GM12878 (cell line): ENCODE data around the gene DDX53. TPM values are rescaled to one million over a fixed set of nuclear protein-coding genes. Genes with fewer than 3 reads are reported as not detected.

Experiments
- ATAC-seq: fragments of 200-7000 bp; cut with Tn5 transposase; 3 replicates; pipeline ENCODE4 v1.9.1; 2020; ENCODE audit warnings: mild to moderate bottlenecking, moderate library complexity
- BruUV-seq: library from RNA; stranded (reverse); fragments of 400-500 nt; replicated peaks from 2 replicates; lab custom pipeline; 2021; lab: Mats Ljungman, UMichigan
- CTCF ChIA-PET: fragments of 300-600 bp; sonication (Branson Sonifier 250); formaldehyde crosslinking; extraction: SDS; loops from one replicate; lab custom pipeline; 2021; ENCODE audit warnings: inconsistent platforms; lab: Yijun Ruan, JAX
- POLR2A ChIA-PET: fragments of 350-600 bp; formaldehyde crosslinking; extraction: SDS; loops from one replicate; lab custom pipeline; 2021; ENCODE audit warnings: inconsistent platforms; lab: Charles Lee
- RAD21 ChIA-PET: fragments of 300-600 bp; sonication (Branson Sonifier 250); formaldehyde crosslinking; loops from one replicate; lab custom pipeline; 2023; ENCODE audit warnings: antibody characterized with exemption; ENCODE audit not compliant: unreplicated experiment; lab: Charles Lee
- SMC1A ChIA-PET: fragments of 300-600 bp; sonication (Branson Sonifier 250); formaldehyde crosslinking; loops from one replicate; lab custom pipeline; 2023; ENCODE audit not compliant: unreplicated experiment, uncharacterized antibody; lab: Charles Lee
- DNase-seq: peaks from one replicate; pipeline ENCODE4 v3.0.0-alpha.2; 2011; ENCODE audit warnings: low read depth, low spot score
- FAIRE-seq: peaks from 3 replicates; lab custom pipeline; 2011; peaks lifted over from hg19 to GRCh38; lab: Jason Lieb, UNC
- H2AFZ ChIP-seq: 2 replicates; pipeline ENCODE4 v1.6.0; 2011; ENCODE audit warnings: low read depth, low read length, control low read depth; ENCODE audit not compliant: control insufficient read depth
- H3K27ac ChIP-seq: 2 replicates; pipeline ENCODE4 v1.5.1; 2011; ENCODE audit warnings: control low read depth; ENCODE audit not compliant: control insufficient read depth, insufficient read depth
- H3K27me3 ChIP-seq, 2 experiments: replicated peaks in 1 of 2; 2 replicates each; pipeline versions ENCODE4 v1.6.0 to v1.6.1; 2011; ENCODE audit warnings: low read length in 1 of 2; ENCODE audit not compliant: control insufficient read depth in 2 of 2, insufficient read depth in 2 of 2
- H3K36me3 ChIP-seq, 2 experiments: 2 replicates each; pipeline ENCODE4 v1.5.1; 2011; ENCODE audit warnings: low read length in 1 of 2; ENCODE audit not compliant: control insufficient read depth in 2 of 2, insufficient read depth in 2 of 2
- H3K4me1 ChIP-seq: 2 replicates; pipeline ENCODE4 v1.6.1; 2011; ENCODE audit warnings: mild to moderate bottlenecking, low read length, moderate library complexity, mixed read lengths; ENCODE audit not compliant: control insufficient read depth, insufficient read depth
- H3K4me2 ChIP-seq: 2 replicates; pipeline ENCODE4 v1.6.0; 2011; ENCODE audit warnings: control low read depth; ENCODE audit not compliant: control insufficient read depth, insufficient read depth
- H3K4me3 ChIP-seq: fragments of 200-600 bp; sonication (generic); 2 replicates; pipeline ENCODE4 v1.5.1; 2016
- H3K79me2 ChIP-seq: 2 replicates; pipeline ENCODE4 v1.6.0; 2011; ENCODE audit warnings: low read length; ENCODE audit not compliant: control insufficient read depth, insufficient read depth
- H3K9ac ChIP-seq: 2 replicates; pipeline ENCODE4 v1.8.0; 2011; ENCODE audit warnings: low read length, control low read depth, mixed read lengths; ENCODE audit not compliant: control insufficient read depth, insufficient read depth
- H3K9me3 ChIP-seq: replicated peaks from 3 replicates; pipeline ENCODE4 v1.5.1; 2011; ENCODE audit warnings: mild to moderate bottlenecking, low read length; ENCODE audit not compliant: control insufficient read depth, insufficient read depth
- H4K20me1 ChIP-seq: 2 replicates; pipeline ENCODE4 v1.6.0; 2011; ENCODE audit not compliant: control insufficient read depth, insufficient read depth
- ASH2L ChIP-seq: fragments of 300-600, 200-600 bp; sonication (generic); IDR thresholded peaks from 2 replicates; pipeline ENCODE4 v1.6.1; 2017; ENCODE audit warnings: low read depth, mild to moderate bottlenecking, borderline replicate concordance
- GATAD2B ChIP-seq: fragments of 450-650 bp; conservative IDR thresholded peaks from 2 replicates; pipeline ENCODE4 v1.6.1; 2017; ENCODE audit warnings: low read depth, mild to moderate bottlenecking, moderate library complexity
- HDAC2 ChIP-seq: fragments of 200-600 bp; sonication (generic); IDR thresholded peaks from 2 replicates; pipeline ENCODE4 v1.6.1; 2017
- IKZF2 ChIP-seq, 2 experiments: fragments of 450-650 bp; IDR thresholded peaks; 2 replicates each; pipeline ENCODE4 v1.6.1; 2017; ENCODE audit warnings: mild to moderate bottlenecking in 2 of 2, moderate library complexity in 2 of 2
- JUND ChIP-seq: IDR thresholded peaks from 2 replicates; pipeline ENCODE4 v1.6.1; 2012; ENCODE audit warnings: low read depth, mild to moderate bottlenecking, low read length, improper control_type of control experiment, moderate library complexity
- MEF2B ChIP-seq: fragments of 450-650 bp; IDR thresholded peaks from 2 replicates; pipeline ENCODE4 v1.6.1; 2018; ENCODE audit warnings: mild to moderate bottlenecking, moderate library complexity; ENCODE audit not compliant: partially characterized antibody, poor library complexity, severe bottlenecking
- PKNOX1 ChIP-seq: fragments of 450-650 bp; IDR thresholded peaks from 2 replicates; pipeline ENCODE4 v1.6.1; 2016; ENCODE audit warnings: mild to moderate bottlenecking
- POLR2A ChIP-seq: IDR thresholded peaks from 2 replicates; pipeline ENCODE4 v1.6.1; 2011; ENCODE audit warnings: low read depth, mild to moderate bottlenecking, low read length
- RAD51 ChIP-seq: fragments of 450-650 bp; IDR thresholded peaks from 2 replicates; pipeline ENCODE4 v1.6.1; 2016; ENCODE audit warnings: moderate library complexity, mild to moderate bottlenecking, inconsistent platforms
- RUNX3 ChIP-seq: IDR thresholded peaks from 2 replicates; pipeline ENCODE4 v1.6.1; 2012; ENCODE audit warnings: low read length, inconsistent platforms
- SIN3A ChIP-seq: IDR thresholded peaks from 2 replicates; pipeline ENCODE4 v1.6.1; 2012; ENCODE audit warnings: low read depth, low read length, improper control_type of control experiment
- SPI1 ChIP-seq: IDR thresholded peaks from 2 replicates; pipeline ENCODE4 v1.6.1; 2011; ENCODE audit warnings: low read depth, mild to moderate bottlenecking, low read length, moderate library complexity, borderline replicate concordance; ENCODE audit not compliant: insufficient read depth
- YBX1 ChIP-seq: fragments of 450-650 bp; IDR thresholded peaks from 2 replicates; pipeline ENCODE4 v1.6.1; 2016; ENCODE audit warnings: antibody characterized with exemption
- WGBS: methylation state at CpG from one replicate; pipeline ENCODE4 v1.1.6; 2016; ENCODE audit warnings: low lambda C conversion rate; ENCODE audit not compliant: insufficient replicate concordance, insufficient coverage; ENCODE audit errors: missing lambda C conversion rate; 5-methylcytosine and 5-hydroxymethylcytosine counted together
- in situ Hi-C: fragments of 300-500 bp; cut with MboI; formaldehyde crosslinking; loops from 9 replicates; pipeline ENCODE4 v1.14.3; 2018; ENCODE audit warnings: mixed read lengths
- intact Hi-C: fragments of 100-400 bp; cut with micrococcal nuclease; formaldehyde crosslinking; loops from one replicate; pipeline ENCODE4 v1.14.2; 2022; ENCODE audit not compliant: unreplicated experiment
- polyA plus RNA-seq, 11 experiments: library from polyadenylated mRNA; depleted of rRNA in 4 of 11; unstranded in 6 of 11; stranded (reverse) in 5 of 11; fragments of >200 nt; fragmentation: Nextera tagmentation in 4 of 11; fragmentation: Illumina TruSeq in 1 of 11; extraction: Ambion mirVana in 4 of 11; extraction: Trizol in 1 of 11; gene quantifications; 1 replicate in 1 of 11; 2 replicates in 10 of 11; pipeline versions ENCODE4 v1.2.1 to v1.2.3, GENCODE V29; 2011 to 2016; ENCODE audit warnings: inconsistent platforms in 2 of 11, missing spikeins in 2 of 11, low read depth in 1 of 11
- total RNA-seq, 4 experiments: library from RNA; depleted of rRNA in 3 of 4; stranded (reverse); fragments of >200 nt in 3 of 4; fragmentation: Illumina TruSeq in 1 of 4; extraction: Trizol in 1 of 4; gene quantifications; 2 replicates each; pipeline versions ENCODE4 v1.2.1 to v1.2.3, GENCODE V29; 2013 to 2021
- TF ChIP-seq, protein P1 (sequence below): IDR thresholded peaks from 2 replicates; pipeline ENCODE4 v1.6.1; 2012; ENCODE audit warnings: low read depth, low read length, improper control_type of control experiment
- TF ChIP-seq, protein P2 (sequence below): fragments of 450-650 bp; IDR thresholded peaks from 2 replicates; pipeline ENCODE4 v1.6.1; 2017; ENCODE audit warnings: borderline replicate concordance

The DDX53 gene
- total and polyA plus RNA-seq, 10 of the 15 experiments (the other 5 are each of a cell fraction or from before 2014, with no cell fraction given) = 0.12 TPM; not detected in 9

GRCh38 chrX:22950269-22951266 lies 49.2 kb upstream of the DDX53 start:
- H3K27me3 ChIP-seq = no peaks in the 10 kb centered on the region
- whole genome bisulfite sequencing = 36% methylated on average over 5 of the region's 5 CpGs
- ChIA-PET POLR2A (no interaction called here), CTCF (no interaction called here), SMC1A (interaction anchor here (1.2 kb wide), 1 partner anchor 9 kb away, joined by 3 read pairs; no protein-coding TSS in a partner anchor)
- peak; percentile 59 for ATAC-seq
- H3K4me2 ChIP-seq = no peak overlapping the region
- DNase-seq = no peak
- no peak overlapping the region for H3K4me3 ChIP-seq
- intact Hi-C loops (no loop called here), in situ Hi-C loops (no loop called here)
- FAIRE-seq = no peak
- no peaks in the 10 kb centered on the region for H3K36me3 ChIP-seq
- no peaks in the 10 kb centered on the region for H3K4me1 ChIP-seq
- BruUV-seq = no TSS peak
- no peak overlapping the region for H3K9ac ChIP-seq
- no peaks in the 10 kb centered on the region for H3K79me2 ChIP-seq
- H4K20me1 ChIP-seq = no peaks in the 10 kb centered on the region; the same call in 1 of the 2 replicates
- H3K27ac ChIP-seq = no peak overlapping the region
- no peaks in the 10 kb centered on the region for H3K9me3 ChIP-seq
- H2AFZ ChIP-seq = no peak overlapping the region
- no peak for TF ChIP-seq GATAD2B
- TF ChIP-seq HDAC2 = no peak
- peak; percentile 72 for TF ChIP-seq SPI1
- TF ChIP-seq IKZF2 (IDR thresholded peaks at IDR 0.05) = 0 out of 4 replicates have a peak, but pooled peaks of 1 of the 2 experiments have one; percentile 14
- TF ChIP-seq, all 136 proteins: peak for 2
- RAD21 ChIA-PET = no interaction called here

DNA sequence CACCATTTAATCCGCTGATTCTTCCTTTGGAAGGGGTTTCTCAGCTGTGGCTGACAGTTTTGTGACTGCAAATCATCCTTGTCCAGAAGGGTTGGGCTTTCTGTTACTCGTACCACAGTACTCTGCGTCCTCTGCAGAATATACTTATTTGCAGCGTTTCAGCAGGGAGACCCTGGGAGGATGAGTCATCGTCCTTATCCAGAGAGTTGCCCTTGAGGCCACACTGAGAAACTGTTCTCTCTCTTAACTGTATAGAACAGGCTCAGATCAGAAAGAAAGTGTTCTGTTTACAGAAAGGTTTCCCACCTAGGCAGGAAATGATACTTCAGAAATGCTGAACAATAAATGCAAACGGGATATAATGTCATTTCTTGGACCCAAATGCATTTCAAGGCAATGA lies 47.8 kb upstream of the DDX53 start:
- Histone ChIP-seq H3K79me2 (no peaks in the 10 kb centered on the region), H3K9ac (no peak overlapping the region), H3K4me3 (no peak overlapping the region), H3K27me3 (no peaks in the 10 kb centered on the region), H3K36me3 (no peaks in the 10 kb centered on the region), H3K4me2 (no peak overlapping the region), H3K27ac (no peak overlapping the region), H2AFZ (no peak overlapping the region), H4K20me1 (no peaks in the 10 kb centered on the region; the same call in 1 of the 2 replicates), H3K9me3 (no peaks in the 10 kb centered on the region), H3K4me1 (no peaks in the 10 kb centered on the region)
- POLR2A ChIA-PET = no interaction called here
- SMC1A ChIA-PET = interaction anchor here (1.0 to 1.2 kb wide), 3 partner anchors 8 to 37 kb away, joined by 3 to 4 read pairs (median 3); no protein-coding TSS in a partner anchor
- in situ Hi-C loops (no loop called here), intact Hi-C loops (no loop called here)
- FAIRE-seq (no peak), ATAC-seq (no peak), DNase-seq (no peak)
- CTCF ChIA-PET = interaction anchor here (0.6 kb wide), 2 partner anchors 438 to 984 kb away, joined by 3 to 4 read pairs; no protein-coding TSS in a partner anchor
- RAD21 ChIA-PET = no interaction called here
- BruUV-seq = no TSS peak
- WGBS = 3% methylated on average over 6 of the region's 6 CpGs
- no peak for TF ChIP-seq PKNOX1
- TF ChIP-seq ASH2L = no peak
- no peak for TF ChIP-seq RAD51
- TF ChIP-seq, protein P1, sequence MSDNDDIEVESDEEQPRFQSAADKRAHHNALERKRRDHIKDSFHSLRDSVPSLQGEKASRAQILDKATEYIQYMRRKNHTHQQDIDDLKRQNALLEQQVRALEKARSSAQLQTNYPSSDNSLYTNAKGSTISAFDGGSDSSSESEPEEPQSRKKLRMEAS = no peak
- TF ChIP-seq JUND = no peak
- no peak for TF ChIP-seq MEF2B
- TF ChIP-seq, protein P2, sequence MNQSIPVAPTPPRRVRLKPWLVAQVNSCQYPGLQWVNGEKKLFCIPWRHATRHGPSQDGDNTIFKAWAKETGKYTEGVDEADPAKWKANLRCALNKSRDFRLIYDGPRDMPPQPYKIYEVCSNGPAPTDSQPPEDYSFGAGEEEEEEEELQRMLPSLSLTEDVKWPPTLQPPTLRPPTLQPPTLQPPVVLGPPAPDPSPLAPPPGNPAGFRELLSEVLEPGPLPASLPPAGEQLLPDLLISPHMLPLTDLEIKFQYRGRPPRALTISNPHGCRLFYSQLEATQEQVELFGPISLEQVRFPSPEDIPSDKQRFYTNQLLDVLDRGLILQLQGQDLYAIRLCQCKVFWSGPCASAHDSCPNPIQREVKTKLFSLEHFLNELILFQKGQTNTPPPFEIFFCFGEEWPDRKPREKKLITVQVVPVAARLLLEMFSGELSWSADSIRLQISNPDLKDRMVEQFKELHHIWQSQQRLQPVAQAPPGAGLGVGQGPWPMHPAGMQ = no peak
- no peak for TF ChIP-seq POLR2A
- TF ChIP-seq RUNX3 = no peak
- TF ChIP-seq YBX1 = no peak
- no peak for TF ChIP-seq SIN3A
